Measurements from ENCODE around the gene TRAF3IP3.

TRAF3IP3 gene

GRCh38 chr1:209755926-209756614 lies at the start of gene TRAF3IP3:
Gene TRAF3IP3, plus strand, starts transcription at chr1:209756053. Its CDS starts 3,987 bp downstream, at chr1:209760040.
- no peak for DNase-seq

- DNase-seq = no peak
These were observed 49.2 kb upstream of the TRAF3IP3 start for GRCh38 chr1:209706622-209707021.

DNA sequence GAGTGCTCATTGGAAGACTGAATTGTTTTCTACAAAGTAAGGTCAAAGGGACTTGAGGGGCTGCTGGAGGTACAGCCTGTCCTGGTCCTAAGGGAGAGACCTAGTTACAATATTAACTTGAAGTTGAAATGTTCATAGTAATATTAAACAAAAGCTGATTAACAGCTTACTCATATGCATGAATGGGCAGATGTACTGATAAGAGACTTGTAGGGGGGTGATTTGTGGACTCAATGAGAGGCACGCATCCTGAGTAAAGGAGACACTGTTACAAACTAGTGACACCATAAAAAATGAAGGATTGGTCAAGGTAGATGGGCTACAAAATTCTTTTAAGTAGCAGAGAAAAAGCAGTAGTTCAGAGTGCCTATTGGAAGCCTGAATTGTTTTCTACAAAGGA lies 48.5 kb upstream of the TRAF3IP3 start:
- no peak for DNase-seq

DNA sequence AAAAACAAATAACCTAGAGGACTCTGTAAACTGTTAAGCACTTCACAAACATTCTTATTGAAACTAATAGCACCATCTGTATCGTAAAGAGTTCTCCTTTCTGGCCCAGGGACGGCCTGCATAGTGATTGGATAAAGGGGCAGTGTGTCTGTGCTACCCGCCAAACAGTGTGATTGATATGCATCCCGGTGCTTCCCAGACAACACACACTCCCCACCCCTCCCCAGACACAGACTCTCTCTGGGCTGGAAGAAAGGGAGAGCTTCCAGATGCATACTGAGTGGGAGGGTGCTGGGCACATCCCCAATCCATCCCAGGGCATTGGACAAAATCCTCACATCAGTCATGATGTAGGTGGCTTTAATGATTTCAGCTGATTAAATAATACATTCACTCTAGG lies 47.6 kb upstream of the TRAF3IP3 start:
- DNase-seq = no peak

GRCh38 chr1:209710093-209710492 lies 45.8 kb upstream of the TRAF3IP3 start:
- no peak for DNase-seq

- no peak for DNase-seq
These were observed 45.0 kb upstream of the TRAF3IP3 start for GRCh38 chr1:209710847-209711246.

DNA sequence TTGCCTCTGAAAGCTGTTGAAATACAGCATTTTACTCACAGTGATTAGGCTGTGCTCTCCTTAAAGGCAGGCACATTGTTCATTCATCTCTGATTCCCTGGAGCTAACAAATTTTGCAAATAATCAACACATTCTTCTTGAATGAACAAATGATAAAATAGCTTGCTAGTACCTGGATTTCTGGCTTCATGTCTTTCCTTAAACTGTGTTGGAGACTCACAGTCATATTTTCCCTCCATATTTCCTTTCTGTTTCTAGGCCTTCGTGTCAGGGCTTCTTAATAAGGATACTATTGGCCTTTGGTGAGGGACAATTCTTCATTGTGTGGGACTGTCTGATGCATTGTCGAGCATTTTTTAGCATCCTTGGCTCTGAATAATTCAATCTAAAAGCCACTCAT lies 41.5 kb upstream of the TRAF3IP3 start:
- DNase-seq = no peak

DNA sequence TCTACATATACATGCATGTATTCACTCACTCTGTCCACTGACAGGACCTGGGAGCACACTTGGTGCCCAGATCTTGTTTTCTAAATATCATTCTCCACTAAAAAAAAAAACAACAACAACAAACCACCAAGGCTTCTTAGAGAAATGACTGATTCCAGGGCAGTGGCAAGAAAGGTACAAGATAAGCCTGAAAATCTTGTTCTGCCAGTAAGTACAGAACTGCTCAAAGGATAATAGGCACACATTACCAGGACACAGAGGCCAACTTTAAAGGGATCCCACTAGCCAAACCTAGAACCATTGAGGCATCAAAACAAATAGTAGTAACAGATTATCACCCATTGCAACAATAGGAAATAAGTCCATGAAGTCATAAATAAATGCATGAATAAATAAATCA lies 40.5 kb upstream of the TRAF3IP3 start:
- no peak for DNase-seq

GRCh38 chr1:209717818-209718217 lies 38.0 kb upstream of the TRAF3IP3 start:
- no peak for DNase-seq

DNA sequence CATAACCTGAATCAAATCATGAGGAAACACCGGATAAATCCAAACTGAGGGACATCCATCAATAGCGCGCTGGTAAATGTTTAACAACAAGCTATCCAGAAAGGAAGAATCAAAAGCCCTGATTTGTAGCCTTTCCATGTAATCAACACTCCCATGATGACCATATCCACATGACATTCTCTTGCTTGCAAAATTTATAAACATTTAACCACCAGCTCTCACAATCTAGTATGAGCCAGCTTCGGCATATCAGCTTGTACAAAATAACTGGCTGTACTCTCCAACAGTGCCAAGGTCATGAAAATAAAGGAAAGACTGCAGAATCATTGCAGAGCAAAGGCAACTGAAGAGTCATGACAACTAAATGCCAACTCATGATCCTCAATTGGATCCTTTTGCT lies 35.5 kb upstream of the TRAF3IP3 start:
- no peak for DNase-seq

DNA sequence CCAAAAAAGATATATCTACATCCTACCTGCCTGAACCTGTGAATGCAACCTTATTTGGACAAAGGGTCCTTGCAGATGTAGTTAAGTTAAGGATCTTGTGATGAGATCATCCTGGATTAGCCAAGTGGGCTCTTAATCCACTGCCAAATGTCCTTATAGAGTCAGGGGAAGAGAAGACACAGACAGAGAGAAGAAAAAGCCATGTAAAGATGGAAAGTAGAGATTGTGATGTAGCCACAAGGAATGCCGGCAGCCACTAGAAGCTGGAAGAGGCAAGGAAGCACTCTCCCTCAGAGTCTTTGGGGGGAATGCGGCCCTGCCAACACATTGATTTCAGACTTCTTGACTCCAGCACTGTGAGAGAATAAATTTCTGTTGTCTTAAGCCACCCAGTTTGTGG lies 35.0 kb upstream of the TRAF3IP3 start:
- DNase-seq = no peak

- DNase-seq = no peak
These were observed 34.5 kb upstream of the TRAF3IP3 start for GRCh38 chr1:209721323-209721722.

GRCh38 chr1:209723265-209723664 lies 32.6 kb upstream of the TRAF3IP3 start:
- no peak for DNase-seq

DNA sequence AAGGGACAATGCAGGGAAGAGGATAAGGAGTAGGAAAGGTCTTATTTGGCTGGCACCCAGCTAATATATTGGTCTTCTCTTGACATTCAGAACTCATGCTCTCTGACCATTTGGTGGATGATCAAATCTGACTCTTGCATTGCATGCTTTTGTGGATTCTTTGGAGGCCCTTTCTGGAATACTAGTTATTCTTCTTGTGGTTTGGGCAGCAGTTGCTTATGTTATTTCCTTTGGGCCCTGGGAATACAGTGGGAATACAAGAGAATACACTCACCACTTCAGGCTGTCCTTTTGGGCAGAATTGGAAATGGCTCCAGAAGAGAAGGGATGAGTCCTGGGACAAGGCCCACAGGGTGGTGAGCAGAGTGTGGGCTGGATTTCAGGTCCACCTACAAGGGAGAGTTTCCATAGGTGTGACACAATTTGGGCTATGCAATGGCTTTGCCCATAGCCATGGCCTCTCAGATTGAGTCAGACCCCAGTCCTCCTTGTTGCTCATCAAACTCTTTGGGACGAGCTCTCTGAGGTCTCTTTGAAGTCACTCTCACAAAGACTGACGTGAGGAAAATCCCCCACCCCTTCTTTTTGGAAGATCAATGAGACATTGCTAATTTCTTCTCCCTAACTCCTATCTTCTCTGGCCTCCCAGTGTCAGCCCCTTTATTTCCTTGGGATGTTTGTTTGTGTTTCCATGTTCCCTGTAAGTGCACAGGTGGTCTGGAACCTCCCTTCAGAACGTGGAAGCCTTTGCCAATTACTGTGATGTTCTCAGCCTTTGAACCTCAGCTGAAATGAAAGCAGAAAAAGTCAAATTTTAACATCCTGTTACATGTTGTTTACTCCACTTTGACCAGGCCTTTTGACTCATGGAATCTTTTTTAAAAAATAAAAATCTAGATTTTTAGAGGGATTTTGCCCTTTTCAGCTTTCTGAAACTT lies 31.8 kb upstream of the TRAF3IP3 start:
- DNase-seq = no peak

- no peak for DNase-seq
These were observed 28.6 kb upstream of the TRAF3IP3 start for GRCh38 chr1:209727286-209727685.

DNA sequence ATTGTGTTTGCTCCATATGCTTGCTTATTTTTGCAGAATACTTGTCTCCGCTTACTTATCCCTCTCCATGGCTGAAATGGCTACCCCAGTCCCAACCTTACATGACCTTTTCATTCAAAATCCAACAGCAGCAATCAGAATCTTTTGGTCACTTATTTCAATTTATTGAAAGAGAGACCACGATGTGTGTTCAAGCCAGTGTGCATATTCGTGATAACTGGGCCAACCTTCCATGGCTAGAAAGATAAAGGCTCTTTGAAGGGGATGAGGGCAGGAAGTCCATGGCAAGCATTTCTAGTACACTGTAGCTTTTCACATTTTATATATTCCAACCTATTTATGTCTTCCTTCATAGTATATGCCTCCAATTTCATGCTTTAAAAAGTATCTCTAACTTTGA lies 28.1 kb upstream of the TRAF3IP3 start:
- DNase-seq = no peak

DNA sequence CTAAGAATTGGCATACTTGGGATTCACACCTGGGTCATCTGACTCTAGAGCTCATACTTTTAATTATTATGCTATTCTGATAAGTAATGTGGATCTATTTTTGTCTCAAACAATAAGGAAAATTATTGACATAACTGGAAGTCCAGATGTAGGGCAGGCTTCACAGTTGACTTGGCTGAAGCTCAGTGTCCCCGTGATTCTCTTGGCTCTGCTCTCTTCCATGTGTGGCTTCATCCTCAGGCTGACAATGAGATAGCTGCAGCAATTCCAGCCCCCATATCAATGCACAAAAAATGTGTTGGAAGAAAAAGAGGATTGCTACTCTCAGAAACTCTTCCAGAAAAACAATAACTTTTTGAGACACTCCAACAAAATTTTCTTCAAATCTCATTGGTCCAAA lies 27.4 kb upstream of the TRAF3IP3 start:
- DNase-seq = no peak

DNA sequence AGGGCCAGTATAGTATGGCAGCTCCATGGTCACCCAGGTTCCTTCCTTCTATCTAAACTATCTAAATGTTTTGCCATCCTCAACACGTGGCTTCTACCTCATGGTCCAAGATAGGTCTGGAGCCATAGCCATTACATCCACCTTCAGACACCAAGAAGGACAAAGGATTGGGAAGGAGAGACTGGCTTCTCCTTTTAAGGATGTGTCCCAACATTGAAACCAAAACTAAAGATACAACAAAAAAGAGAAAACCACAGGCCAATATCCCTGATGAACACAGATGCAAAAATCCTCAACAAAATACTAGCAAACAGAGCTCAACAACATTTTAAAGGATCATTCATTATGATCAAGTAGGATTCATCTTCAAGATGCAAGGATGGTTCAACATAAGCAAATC lies 26.4 kb upstream of the TRAF3IP3 start:
- DNase-seq = no peak

DNA sequence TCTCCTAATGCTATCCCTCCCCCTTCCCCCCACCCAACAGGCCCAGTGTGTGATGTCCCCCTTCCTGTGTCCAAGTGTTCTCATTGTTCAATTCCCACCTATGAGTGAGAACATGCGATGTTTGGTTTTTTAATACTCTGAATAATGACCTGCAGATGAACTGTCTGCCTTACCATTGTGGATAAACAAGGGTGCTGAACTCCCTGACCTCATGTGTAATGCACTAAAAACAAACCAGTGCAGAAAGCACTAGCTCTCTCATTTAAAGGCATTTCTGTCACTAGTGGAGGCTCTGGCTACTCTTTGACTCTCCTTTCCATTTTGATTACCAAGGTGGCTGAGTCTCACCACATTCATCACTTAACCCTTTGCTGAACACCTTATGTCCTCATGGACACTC lies 23.1 kb upstream of the TRAF3IP3 start:
- no peak for DNase-seq

GRCh38 chr1:209733409-209734192 lies 22.3 kb upstream of the TRAF3IP3 start:
- DNase-seq = no peak

DNA sequence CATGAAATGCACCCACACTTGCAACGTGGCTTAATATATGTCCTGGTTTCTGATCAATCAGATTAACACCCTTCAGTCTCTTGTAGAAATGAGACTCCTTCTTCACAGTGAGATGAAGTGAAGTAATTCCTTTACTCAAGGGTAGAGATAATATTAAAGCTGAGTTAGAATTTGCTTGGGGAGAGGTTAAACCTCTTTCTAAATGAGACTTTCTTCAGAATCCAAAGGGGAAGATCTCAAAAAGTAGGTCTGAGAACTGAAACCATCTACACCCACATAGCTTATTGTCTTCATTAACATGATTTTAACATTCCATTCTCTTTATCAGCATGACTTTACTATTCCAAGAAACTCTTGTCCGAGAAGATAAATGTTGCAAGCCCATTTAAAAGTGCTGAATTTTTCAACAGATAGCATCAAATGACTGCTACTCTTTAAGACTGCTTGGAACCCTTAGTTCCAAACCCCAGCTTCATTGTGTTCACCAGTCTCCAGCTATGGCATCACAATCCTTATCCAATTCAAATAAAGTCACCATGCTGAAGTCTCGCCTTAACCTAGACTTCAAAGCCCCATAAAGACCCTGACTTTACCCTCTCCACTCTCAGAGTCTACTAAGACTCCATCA lies 19.2 kb upstream of the TRAF3IP3 start:
- no peak for DNase-seq

- no peak for DNase-seq
These were observed 18.7 kb upstream of the TRAF3IP3 start for GRCh38 chr1:209737118-209737505.

DNA sequence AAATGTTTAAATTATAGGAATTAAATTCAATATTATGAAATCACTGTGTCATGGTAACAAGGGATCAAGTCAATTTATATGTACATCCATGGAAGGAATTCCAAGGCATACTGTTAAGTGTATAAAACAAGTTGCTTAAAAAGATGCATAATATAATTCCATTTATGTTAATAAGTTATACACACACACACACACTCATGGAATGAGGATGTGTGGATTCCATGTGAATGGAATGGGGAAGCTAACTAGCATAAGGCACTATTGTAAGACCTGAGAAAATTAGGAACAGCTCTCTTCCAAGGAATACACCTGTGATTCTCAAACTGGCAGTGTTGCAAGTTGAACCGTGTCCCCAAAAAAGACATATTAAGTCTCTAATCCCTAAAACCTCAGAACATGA lies 17.6 kb upstream of the TRAF3IP3 start:
- no peak for DNase-seq

Measured in NCI-H69 (cell line).